Esophagus (tissue), 2 donors: ENCODE data around the gene ST7. TPM values are rescaled to one million over a fixed set of nuclear protein-coding genes. Genes with fewer than 3 reads are reported as not detected.

Experiments
- H3K27ac ChIP-seq, 2 donors: one replicate each; pipeline ENCODE4 v1.5.1; 2013; ENCODE audit warnings: low read depth in 2 of 2, mild to moderate bottlenecking in 2 of 2, inconsistent platforms in 1 of 2, low read length in 1 of 2, moderate library complexity in 1 of 2
- H3K27me3 ChIP-seq, 2 donors: one replicate each; pipeline ENCODE4 v1.6.1; 2013; ENCODE audit warnings: low read length in 2 of 2, control low read depth in 1 of 2, mild to moderate bottlenecking in 1 of 2; ENCODE audit not compliant: insufficient read depth in 2 of 2, control insufficient read depth in 1 of 2
- H3K36me3 ChIP-seq, 2 donors: one replicate each; pipeline ENCODE4 v1.6.1; 2013; ENCODE audit warnings: low read length in 1 of 2; ENCODE audit not compliant: control insufficient read depth in 2 of 2, insufficient read depth in 2 of 2
- H3K4me1 ChIP-seq, 2 donors: one replicate each; pipeline ENCODE4 v1.6.1; 2013; ENCODE audit warnings: low read length in 1 of 2; ENCODE audit not compliant: control insufficient read depth in 2 of 2, insufficient read depth in 2 of 2
- H3K4me3 ChIP-seq, 2 donors: one replicate each; pipeline ENCODE4 v1.5.1; 2013; ENCODE audit warnings: low read length in 2 of 2, mild to moderate bottlenecking in 2 of 2, low read depth in 1 of 2, moderate library complexity in 1 of 2
- H3K9me3 ChIP-seq, 2 donors: one replicate each; pipeline ENCODE4 v1.6.1; 2013; ENCODE audit warnings: mild to moderate bottlenecking in 2 of 2, low read depth in 1 of 2, low read length in 1 of 2, moderate library complexity in 1 of 2; ENCODE audit not compliant: control insufficient read depth in 2 of 2, insufficient read depth in 1 of 2
- WGBS, 2 donors: extraction: QIAGEN DNeasy Blood & Tissue Kit; methylation state at CpG; one replicate each; pipeline ENCODE4 v1.1.7; 2013; 5-methylcytosine and 5-hydroxymethylcytosine counted together
- polyA plus RNA-seq, 2 donors: library from polyadenylated mRNA; stranded (reverse); fragments of 200-250 nt; gene quantifications; one replicate each; pipeline ENCODE4 v1.2.3, GENCODE V29; 2013
- donor health status: healthy with polysubstance abuse.
- donor health status: Bipolar disorder and iron deficiency.

The ST7 gene
- polyA plus RNA-seq, 2 donors = 4.3 to 7.4 TPM

- peaks cover 4 to 9% of the 10 kb centered on the region in 2 donors for H3K36me3 ChIP-seq
- H3K4me3 ChIP-seq = no peak overlapping the region
- no peaks in the 10 kb centered on the region for H3K27me3 ChIP-seq
- no peaks in the 10 kb centered on the region for H3K4me1 ChIP-seq
- no peak overlapping the region for H3K27ac ChIP-seq
- no peaks in the 10 kb centered on the region for H3K9me3 ChIP-seq
Observed at GRCh38 chr7:117188376-117188775, 235.1 kb downstream of the ST7 start.

DNA sequence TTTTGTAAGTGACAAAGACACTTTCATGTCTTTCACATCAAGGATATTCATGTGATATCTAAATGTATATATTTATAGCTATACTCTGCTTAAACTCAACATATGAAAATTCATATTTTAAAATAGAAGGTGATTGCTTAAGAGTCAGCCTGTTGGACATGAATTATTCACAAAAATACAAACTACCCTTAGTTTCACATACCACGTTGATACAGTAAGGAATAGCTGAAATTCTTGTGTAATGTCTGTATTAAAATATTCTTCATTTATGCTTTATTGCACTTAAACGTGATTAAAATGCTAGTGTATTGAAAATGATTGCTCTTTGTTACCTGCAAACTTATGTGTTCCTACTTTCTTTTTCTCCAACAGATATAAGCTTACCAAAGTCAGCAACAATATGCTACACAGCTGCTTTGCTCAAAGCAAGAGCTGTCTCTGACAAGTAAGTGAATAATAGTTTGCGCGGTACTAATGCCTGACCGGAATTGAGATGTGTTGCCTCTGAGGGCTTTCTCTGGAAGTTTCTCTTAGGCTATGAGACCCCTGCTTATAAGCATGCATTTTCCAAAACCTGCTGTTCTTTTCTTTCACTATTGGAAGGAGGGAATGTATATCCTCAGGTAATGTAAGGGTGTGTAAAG is 235.8 kb downstream of the ST7 start:
- Histone ChIP-seq H3K27me3 (no peaks in the 10 kb centered on the region), H3K36me3 (peaks cover 4 to 9% of the 10 kb centered on the region in 2 donors), H3K27ac (no peak overlapping the region), H3K9me3 (no peaks in the 10 kb centered on the region), H3K4me1 (no peaks in the 10 kb centered on the region), H3K4me3 (no peak overlapping the region)
- 92 to 93% methylated on average over 5 of the region's 5 CpGs for WGBS, 2 donors

DNA sequence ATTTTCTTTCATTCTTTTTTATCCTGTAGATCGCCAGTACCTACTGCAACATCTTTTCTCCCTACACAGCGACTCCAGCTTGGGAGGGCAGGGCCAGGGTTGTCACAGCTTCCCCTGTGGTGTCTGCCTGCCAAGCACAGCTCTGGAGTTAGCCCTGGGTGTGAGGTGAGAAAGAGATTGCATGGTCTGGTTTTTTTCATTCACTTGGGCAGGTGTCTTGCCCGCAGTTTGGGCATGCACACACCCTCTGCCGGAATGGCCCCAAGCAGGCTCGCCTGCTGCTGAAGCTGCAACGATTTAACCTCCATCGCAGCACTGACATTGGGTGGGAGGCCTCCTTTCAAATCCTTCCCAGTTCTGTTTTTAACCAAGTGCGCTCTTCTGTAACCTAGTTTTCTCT is 236.8 kb downstream of the ST7 start:
- Histone ChIP-seq H3K27me3 (no peaks in the 10 kb centered on the region), H3K9me3 (no peaks in the 10 kb centered on the region), H3K4me1 (no peaks in the 10 kb centered on the region), H3K36me3 (peaks cover 4 to 9% of the 10 kb centered on the region in 2 donors), H3K27ac (no peak overlapping the region), H3K4me3 (no peak overlapping the region)
- WGBS, 2 donors = 93 to 95% methylated on average over 8 of the region's 8 CpGs

DNA sequence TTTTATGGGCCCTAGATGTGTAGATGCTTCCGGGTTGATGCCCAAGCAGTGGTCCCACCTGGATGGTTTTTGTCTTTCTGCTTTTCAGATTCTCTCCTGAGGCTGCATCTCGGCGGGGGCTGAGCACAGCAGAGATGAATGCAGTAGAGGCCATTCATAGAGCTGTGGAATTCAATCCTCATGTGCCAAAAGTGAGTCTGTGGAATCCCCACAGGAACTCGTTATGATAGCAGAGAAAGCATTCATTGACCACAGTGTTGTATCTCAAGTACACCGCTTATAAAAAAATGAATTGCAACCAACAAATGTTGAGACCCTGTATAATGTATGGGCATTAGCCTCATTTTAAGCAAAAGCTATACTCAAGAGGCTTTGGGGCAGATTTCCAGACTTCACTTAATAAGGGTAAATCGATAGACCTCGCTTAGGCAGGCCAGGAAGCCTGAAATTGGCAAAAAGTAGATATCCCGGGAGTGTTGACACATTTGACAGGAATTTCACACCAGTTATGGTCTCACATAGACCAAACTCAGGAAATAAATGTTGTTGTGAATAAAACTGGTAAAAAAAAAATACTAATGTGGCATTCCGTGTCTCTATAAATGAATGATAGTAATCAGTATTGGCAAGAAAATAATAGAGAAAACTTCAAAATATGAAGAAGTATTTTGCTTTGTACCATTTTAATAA is 237.6 kb downstream of the ST7 start:
- 93 to 96% methylated on average over 9 of the region's 9 CpGs for WGBS, 2 donors
- Histone ChIP-seq H3K27ac (no peak overlapping the region), H3K4me3 (no peak overlapping the region), H3K9me3 (no peaks in the 10 kb centered on the region), H3K4me1 (no peaks in the 10 kb centered on the region), H3K27me3 (no peaks in the 10 kb centered on the region), H3K36me3 (peaks cover 4 to 9% of the 10 kb centered on the region in 2 donors)

DNA sequence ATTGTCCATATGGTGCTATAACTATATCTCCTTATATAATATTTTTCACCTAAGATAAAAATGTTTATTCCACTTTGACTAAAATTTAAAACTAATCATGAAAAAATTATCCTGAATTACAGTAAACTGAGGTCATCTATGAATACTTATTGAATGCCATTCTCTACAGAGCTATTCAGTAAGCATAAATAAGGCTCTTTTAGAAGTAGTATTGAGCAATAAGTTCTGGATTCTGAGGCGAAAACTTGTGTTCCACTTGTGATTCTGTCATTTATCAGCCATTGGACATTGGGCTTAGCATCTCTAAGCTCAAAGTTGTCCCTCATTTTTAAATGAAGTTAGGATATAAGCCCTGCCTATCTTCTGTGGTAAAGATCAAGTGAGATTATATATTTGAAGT is 238.8 kb downstream of the ST7 start:
- Histone ChIP-seq H3K4me3 (no peak overlapping the region), H3K36me3 (peaks cover 4 to 9% of the 10 kb centered on the region in 2 donors), H3K27me3 (no peaks in the 10 kb centered on the region), H3K27ac (no peak overlapping the region), H3K4me1 (no peaks in the 10 kb centered on the region), H3K9me3 (no peaks in the 10 kb centered on the region)
- 87 to 90% methylated on average over 1 of the region's 1 CpG for WGBS, 2 donors

- Histone ChIP-seq H3K27ac (no peak overlapping the region), H3K36me3 (peaks cover 6 to 9% of the 10 kb centered on the region in 2 donors), H3K4me3 (no peak overlapping the region), H3K9me3 (no peaks in the 10 kb centered on the region), H3K27me3 (no peaks in the 10 kb centered on the region), H3K4me1 (no peaks in the 10 kb centered on the region)
- 94 to 96% methylated on average over 2 of the region's 2 CpGs for WGBS, 2 donors
Observed at GRCh38 chr7:117193564-117193963, 240.3 kb downstream of the ST7 start.

DNA sequence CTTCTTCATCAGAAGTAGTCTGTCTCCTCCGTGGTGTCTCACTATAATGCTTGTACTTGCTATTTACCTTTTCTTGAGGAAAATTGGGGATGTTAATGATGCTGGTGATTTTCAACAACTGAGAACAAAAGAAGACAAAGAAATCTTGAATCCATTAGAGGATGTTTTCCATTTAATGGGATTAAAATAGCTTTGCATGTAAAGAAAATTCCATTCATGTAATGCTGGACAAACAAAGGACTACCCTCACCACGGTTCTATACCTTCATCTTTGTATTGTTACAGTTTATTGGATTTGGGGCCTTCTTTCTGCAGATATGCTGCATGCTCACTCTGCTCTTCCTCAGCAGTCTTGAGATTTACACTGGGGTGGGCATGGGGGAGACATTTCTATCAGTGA is 241.1 kb downstream of the ST7 start:
- H3K27me3 ChIP-seq = no peaks in the 10 kb centered on the region
- no peak overlapping the region for H3K27ac ChIP-seq
- peaks cover 7 to 9% of the 10 kb centered on the region in 2 donors for H3K36me3 ChIP-seq
- WGBS, 2 donors = 84 to 88% methylated on average over 2 of the region's 2 CpGs
- H3K4me3 ChIP-seq = no peak overlapping the region
- H3K9me3 ChIP-seq = no peaks in the 10 kb centered on the region
- H3K4me1 ChIP-seq = no peaks in the 10 kb centered on the region

DNA sequence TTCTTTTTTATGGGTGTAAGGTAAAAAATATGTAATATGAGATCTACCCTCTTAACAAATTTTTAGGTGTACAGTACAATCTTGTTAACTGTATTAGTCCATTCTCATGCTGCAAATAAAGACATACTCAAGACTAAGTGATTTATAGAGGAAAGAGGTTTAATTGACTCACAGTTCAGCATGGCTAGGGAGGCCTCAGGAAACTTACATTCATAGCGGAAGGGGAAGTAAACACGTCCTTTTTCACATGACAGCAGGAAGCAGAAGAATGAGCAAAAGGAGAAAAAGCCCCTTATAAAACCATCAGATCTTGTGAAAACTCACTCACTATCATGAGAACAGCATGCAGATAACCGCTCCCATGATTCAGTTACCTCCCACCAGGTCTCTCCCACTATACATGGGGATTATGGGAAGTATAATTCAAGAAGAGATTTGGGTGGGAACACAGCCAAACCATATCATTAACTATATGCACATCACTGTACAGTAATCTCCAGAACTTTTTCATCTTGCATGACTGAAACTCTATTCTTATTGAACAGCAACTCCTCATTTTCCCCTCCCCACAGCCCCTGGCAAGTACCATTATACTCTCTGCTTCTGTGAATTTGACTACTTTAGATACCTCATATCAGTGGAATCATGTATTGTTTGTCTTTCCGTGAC is 242.2 kb downstream of the ST7 start:
- WGBS, 2 donors = 87 to 91% methylated on average over 4 of the region's 4 CpGs
- Histone ChIP-seq H3K4me1 (no peaks in the 10 kb centered on the region), H3K36me3 (peaks cover 2 to 5% of the 10 kb centered on the region in 2 donors), H3K4me3 (no peak overlapping the region), H3K9me3 (no peaks in the 10 kb centered on the region), H3K27me3 (no peaks in the 10 kb centered on the region), H3K27ac (no peak overlapping the region)

DNA sequence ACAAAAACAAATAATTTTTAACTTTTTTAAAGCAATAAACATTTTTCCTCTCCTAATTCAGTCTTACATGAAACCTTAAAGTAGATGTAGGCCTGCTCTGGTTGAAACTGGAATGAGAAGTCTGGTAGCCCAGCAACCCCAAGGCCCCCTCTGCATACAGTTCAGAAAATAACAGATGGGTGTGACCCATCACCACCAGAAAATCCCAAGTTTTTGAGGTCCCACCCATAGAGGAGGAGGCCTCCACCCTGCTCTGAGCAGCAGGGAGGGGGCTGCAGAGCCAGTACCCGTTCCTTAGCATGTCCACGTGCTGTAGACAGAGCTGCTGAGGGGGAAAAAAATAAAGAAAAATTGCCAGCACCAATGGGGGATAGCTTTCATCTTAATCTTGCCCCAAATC is 246.8 kb downstream of the ST7 start:
- no peaks in the 10 kb centered on the region for H3K4me1 ChIP-seq
- no peak overlapping the region for H3K27ac ChIP-seq
- H3K27me3 ChIP-seq = no peaks in the 10 kb centered on the region
- no peaks in the 10 kb centered on the region for H3K9me3 ChIP-seq
- H3K36me3 ChIP-seq = peaks cover 0 to 2% of the 10 kb centered on the region in 2 donors
- H3K4me3 ChIP-seq = no peak overlapping the region
- WGBS, 2 donors = 57 to 74% methylated on average over 2 of the region's 2 CpGs
